GM18861 (cell line): Measurements from ENCODE around the gene KLHL29.

Source experiments
- ATAC-seq: cut with Tn5 transposase; IDR thresholded peaks from one replicate; pipeline ENCODE4 v1.9.1; 2021; ENCODE audit not compliant: unreplicated experiment

Gene KLHL29

GRCh38 chr2:23563673-23564614 lies 179.0 kb downstream of the KLHL29 start:
- no peak for ATAC-seq

- no peak for ATAC-seq
Measured at GRCh38 chr2:23564615-23564960, 179.6 kb downstream of the KLHL29 start.

DNA sequence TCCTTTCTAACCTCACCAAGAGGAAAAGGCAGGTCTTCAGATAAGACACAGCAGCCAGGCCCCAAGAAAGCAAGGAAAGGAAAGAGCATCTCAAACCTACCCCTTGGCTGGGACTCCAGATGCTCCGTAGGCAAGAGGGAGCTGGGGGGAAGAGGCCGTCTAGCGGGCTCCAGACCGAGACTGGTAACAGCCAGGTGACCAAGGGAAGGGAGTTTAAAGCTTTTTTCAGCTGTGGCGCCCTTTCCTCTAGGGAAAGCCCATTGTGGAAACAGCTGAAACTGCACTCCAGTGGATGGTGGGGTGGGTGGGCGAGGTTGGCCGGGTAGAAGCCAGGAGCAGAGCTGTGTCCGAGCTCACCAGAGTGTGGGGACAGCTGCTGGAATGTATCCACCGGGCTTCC lies 180.4 kb downstream of the KLHL29 start:
- no peak for ATAC-seq

DNA sequence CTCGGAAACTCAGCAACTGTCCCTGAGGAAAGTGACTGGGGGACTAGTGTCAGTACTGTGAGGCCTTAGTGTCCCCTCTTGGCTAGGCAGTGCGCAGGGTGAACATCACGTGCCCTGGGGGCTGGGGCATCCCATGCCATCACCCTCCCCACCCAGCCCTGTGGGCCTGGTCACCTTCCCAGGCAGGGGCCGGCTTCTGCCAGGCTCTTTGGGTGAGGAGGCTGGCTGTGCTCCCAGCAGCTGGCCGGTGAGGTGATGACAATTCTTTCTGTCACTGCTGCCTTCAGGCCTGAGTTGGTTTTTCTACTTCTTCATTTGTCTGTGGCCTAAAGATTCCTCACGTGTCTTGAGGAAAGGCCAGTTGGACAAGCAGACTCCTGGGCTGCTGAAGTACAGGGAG lies 180.8 kb downstream of the KLHL29 start:
- ATAC-seq: no peak

GRCh38 chr2:23566241-23567142 lies 181.5 kb downstream of the KLHL29 start:
- no peak for ATAC-seq

DNA sequence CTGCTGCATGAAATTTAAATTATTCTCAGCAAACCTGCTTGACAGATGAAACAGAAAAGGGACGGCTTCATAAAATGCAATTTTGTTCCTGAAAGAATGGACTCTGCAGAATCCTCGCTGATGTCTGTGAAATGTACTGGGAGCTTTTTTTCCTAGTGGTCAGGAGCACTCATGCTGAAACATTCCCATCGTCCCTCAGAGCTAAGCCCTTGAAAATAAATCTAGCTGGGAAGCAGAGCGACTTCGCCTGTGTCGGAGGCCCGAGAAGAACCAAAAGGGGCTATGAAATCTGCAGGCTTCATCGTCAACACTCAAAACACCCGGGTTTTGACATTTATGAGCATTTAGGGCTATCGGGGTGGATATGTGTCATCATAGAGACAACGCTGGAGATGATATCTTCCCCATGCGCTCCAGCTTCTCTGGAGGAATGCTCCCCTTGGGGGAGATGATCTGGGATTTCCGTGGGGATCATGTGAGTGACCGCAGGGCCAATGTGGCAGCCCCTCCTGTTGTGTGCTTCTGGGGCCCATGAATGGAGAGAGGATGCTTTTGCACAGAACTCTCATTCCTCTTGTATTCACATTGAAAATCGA lies 182.3 kb downstream of the KLHL29 start:
- ATAC-seq: no peak

DNA sequence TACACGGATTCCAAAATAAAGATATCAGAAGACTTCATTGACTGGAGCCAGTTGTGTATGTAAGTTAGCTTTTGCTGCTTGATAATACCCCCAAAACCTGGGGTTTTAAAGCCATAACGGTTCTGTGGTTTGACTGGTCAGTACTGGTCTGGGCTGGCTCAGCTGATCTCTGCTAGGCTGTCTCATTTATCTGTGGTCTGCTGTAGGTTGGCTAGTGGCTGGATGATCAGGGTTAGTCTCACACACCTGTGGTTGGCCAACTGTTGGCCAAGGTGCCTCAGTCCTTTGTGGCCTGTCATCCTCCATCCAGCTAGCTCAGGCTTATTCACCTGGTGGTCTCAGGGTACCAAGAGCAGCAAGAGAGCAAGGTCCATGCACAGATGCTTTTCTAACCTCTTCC lies 183.2 kb downstream of the KLHL29 start:
- no peak for ATAC-seq

DNA sequence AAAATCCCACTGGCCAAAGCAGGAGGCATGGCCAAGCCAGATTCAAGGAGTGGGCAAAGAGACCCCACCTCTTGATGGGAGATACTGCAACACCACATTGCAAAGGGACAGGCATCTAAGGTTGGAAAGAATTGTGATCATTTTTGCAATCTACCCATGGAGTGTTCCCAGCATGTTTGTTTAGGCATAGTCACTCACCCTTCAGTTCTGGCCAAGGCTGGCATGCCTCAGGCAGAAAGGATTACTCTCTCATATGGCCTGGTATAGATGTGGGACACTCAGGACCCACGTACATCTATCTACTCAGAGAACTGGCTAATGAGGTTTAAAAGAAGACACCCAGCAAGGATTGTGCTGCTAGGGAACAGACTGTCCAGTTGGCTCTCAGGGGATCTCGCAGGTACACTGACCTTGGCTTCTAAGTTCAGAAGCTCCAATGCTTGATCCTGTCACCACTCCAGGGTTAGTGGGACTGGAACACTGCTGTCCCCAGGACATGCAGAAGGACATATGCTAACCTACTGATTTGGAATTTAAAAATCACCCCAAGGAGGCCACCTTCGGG lies 183.7 kb downstream of the KLHL29 start:
- no peak for ATAC-seq

DNA sequence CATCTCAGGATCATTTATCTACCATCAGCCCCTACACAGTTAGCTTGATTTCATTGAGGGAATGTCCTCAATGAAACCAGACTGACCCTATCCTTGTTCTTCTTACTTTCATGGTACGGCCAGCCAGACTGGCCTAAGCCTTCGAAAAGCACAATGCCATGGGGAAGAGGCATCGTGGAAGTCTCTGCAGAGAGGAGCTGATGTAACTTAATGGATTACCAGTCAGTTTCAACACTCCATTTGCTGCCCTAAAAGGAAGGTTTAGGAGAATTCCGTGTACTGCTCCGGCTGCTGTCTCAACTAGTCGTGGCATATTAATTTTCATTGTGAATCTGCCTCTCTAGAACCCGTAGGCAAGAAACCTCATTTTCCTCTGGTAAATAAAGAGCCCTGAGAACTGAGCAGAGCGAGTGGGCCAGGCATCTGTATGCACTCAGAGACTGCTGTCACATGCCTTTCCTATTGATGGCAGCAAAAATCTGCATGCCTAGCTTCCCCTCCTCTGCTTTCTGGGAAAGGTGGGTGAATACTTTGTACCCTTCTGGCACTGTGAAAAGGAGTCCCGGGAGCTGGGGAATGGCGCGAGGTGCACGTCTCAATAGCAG lies 184.9 kb downstream of the KLHL29 start:
- no peak for ATAC-seq

DNA sequence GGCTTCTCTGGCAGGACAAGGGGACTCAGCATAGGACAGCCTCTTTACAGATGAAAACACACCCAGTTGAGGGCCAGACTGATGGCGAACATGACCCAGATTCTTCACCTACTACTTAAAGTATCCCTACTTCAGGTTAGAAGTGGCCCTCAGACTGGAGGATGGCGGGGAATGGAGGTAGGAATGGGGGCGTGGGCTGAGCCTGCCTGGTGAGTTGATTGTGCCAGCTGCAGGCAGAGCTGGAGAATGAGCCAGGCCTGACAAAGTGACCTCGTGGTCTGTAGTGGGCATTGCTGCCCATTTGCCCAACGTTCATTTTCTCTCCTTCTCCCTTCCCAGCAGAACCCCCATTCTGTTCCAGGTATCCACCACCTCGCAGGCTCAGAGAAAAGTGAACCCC lies 186.1 kb downstream of the KLHL29 start:
- ATAC-seq: no peak

DNA sequence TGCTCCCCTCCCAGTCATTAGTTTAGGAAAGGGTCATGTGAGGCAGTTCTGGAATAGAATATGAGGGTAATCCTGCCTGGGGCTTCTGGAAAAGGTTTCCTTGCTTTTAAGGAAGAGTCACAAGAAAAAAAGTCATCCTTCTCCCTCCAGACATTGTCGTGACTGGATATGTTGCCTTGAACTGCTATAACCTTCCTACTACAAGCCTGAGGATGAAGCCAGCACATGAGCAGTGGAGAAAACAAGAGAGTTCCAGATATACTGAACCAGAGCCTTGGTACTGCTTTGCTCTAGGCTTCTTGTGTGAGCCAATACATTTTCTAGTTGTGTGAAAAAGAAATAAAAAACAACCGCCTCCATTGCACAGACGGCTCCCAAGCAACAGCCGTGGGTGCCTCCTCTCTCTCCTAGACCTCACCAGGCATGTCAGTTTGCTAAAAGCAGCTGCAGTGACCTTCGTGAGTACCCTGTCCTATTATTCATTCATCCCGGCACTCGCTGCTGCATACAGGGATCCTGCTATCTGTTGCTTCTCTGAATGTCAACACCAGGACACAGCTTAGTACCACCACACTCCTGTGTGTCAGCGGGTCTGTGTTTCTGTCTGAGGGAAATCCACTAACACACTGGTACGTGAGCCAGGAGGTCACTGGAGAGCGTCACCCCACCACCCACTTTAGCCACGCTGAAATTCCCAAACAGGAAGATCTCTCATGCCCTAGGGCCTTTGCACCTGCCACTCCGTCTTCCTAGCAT lies 186.7 kb downstream of the KLHL29 start:
- no peak for ATAC-seq

DNA sequence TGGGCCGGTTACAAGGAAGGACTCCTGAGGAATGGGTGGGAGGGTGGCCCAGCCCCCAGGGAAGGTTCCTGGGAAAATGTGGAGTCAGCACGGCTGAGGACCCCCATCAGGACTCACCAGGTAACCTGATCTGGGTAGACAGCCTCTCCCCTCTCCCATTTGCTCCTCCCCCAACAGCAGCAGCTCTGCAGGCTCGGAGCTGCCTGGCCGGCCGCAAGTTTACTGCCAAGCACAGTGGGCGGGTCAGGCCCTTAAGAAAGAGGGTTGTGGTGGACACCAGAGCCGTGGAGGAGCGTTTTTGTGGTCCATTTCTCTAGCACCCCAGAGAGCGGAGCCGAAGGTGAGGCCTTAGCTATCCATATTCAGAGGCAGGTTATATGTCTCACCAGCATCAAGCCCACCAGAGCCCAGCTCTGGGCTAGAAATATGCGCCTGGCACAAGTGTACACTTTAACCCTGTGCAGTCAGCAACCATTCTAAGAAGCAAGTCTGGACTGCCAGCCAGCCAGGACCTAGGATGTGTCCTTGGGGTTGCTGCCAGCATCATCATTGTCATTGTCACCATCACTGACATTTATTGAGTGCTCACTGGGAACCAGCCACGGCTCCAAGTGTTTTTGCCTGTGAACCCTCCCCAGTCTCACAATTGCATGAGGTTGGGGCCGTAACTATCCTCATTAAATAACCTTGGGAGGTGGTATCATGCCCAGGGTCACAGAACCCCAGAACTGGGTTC lies 190.1 kb downstream of the KLHL29 start:
- ATAC-seq: no peak

- no peak for ATAC-seq
Measured at GRCh38 chr2:23578964-23579671, 194.1 kb downstream of the KLHL29 start.

DNA sequence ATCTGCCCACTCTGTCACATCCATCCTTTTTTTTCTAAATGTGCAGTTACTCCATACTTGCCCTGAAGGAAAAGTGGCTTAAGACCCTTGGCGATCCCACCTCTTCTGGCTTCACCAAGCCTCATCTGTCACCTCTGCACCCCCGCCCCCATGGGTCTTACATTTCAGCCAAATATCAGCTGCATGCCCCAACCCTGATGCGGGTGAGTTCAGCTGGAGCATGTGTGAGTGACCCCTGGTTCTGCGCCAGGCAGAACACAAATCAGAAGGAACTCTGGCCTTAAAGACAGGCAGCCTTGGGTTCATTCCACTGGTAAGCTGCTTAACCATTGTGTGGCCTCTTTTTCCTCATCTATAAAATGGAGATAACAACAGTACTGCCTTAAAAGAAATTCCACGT lies 194.7 kb downstream of the KLHL29 start:
- no peak for ATAC-seq

DNA sequence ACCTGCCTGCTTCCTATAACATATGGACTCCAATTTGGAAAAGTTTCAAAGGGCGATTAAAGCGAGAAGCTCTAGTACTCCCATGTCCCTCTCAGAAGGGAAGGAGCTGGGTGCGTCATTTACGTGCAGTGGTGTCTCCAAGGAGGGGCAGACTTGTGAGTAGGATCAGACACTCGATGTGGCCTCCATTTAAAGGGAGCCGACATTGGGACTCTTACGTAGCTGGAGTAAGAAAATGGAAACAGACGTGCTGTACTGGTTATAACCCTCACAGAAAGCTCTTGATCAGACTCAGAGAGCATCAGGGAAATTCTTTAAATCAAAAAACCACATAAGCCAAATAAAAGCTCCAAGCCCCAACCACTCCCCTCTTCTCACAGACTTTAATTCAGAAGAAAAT lies 198.5 kb downstream of the KLHL29 start:
- no peak for ATAC-seq

GRCh38 chr2:23584054-23584745 lies 199.2 kb downstream of the KLHL29 start:
- ATAC-seq: no peak

DNA sequence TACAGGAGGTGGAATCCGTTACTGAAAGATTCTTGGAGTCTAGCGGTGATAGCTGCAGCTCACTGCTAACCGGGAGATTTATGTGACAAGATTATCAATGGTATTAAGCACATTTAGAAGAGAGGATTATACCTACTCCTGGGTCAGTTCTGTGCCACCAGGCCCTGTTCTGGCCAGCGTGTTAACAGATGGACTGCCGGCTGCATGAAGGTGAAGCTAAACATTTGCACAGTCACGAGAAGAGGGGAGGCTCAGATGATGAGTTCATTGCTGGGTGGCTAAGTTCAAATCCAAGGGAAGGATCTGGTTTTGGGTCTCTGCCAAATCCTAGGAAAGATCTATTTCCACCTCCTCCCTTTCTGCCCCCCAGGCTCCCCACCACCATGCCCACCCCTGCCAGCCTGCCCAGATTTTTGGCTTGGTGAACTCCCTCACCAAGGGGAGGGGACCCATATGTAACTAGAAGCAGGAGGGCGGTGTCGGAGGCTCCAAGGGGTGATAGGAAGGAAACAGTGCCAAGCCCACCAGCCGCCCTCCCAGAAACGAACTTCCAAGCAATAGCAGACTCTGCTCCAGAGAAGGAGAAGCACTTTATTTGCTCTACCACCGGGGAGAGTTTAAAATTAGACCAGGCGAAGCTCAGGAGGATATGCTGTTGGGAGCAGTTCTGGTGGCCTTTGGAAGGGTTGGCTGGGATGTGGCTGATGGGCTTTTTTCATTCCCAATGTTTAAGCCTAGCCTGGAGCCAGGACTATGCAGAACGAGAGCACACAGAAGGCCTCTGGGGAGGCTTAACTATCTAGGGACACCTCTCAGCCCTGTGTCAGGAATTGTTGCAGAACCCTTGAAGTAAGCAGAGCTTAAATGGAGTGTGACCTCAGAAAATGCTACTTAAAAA lies 200.5 kb downstream of the KLHL29 start:
- no peak for ATAC-seq
